Caki2 (cell line): Measurements from ENCODE around the gene LINC00237. TPM values are rescaled to one million over a fixed set of nuclear protein-coding genes. Genes with fewer than 3 reads are reported as not detected.

Source experiments
- DNase-seq: peaks from one replicate; pipeline ENCODE4 v3.0.0-alpha.2; 2015; ENCODE audit warnings: low read depth
- in situ Hi-C: cut with HindIII; loops from 2 replicates; pipeline ENCODE4 v1.10.0; 2016; ENCODE audit warnings: low sequenced_read_pairs, low pct_unique_long_range_greater_than_20kb, mixed read lengths
- total RNA-seq: library from RNA; depleted of rRNA; stranded (reverse); fragments of >200 nt; shearing (Covaris generic); gene quantifications from 2 replicates; pipeline ENCODE4 v1.2.3, GENCODE V29; 2014; ENCODE audit warnings: low replicate concordance

Gene LINC00237
- total RNA-seq, 1 experiment from 2014 or later = not detected

DNA sequence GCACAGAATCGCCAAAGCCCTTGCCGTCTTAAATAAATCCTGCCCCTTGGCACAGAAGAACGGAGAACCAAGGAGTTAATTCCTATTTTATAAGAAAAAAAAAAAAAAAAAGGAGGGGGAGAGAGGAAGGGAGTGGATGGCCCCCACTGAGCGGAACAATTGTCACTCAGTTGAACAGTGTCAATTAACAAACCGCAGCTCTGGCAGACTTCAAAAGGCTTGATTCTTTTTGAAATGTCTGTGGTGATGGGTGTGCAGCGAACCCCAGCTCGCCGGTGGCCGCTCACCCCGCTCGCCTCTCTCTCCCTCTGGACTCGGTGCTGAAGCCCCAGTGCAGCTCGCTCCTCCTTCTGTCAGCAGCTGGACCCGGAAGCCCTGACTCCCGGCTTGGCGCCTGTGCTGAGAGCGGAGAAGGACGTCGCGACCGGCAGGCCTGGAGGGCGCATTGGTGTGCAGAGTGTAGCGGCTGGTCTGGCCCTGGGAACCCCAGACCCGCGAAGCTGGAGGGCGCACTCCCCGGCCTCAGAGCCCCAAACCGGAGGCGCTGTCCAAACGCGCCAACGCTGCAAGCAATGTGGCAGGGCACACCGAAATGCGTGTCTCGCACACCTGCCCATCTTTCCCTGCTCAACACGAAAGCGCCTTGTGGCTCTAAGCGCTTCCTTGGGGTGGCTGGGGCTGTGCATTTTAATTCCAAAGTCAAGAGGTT is 3.4 kb downstream of the LINC00237 start:
- in situ Hi-C loops = no loop called here
- DNase-seq = no peak

DNA sequence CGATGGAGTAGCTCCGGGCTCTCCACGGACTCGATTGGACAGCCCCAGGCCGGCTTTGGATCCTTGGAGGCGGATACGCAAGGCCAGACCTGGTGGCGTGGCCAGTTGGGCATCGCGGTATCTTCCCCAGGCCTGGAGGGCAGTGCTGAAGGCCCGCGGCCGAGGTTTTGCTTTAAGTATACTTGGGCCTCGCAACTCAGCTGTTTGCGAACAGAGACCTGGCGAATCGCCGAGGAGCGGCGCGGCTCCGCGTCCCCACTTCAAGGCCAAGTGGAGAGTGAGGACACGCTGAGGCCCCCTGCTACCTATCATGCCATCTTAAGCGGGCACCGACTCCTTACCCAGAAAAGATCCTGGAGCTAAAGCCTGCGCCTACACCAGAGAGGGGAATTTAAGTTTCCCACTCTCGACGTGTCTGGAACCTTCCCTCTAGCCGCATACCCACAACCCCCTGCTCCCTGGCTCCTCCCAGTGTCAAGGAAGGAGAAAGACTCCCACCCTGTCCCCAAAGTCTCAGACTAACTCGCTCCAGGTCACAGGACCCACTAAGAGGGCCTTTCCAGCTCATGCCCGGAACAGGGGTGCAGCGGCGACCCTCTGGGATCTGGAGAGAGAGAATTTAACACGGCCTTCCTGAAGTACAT is 4.1 kb downstream of the LINC00237 start:
- in situ Hi-C loops = no loop called here
- DNase-seq = no peak

GRCh38 chr20:21101453-21101931 is 4.7 kb downstream of the LINC00237 start:
- in situ Hi-C loops = no loop called here
- no peak for DNase-seq

DNA sequence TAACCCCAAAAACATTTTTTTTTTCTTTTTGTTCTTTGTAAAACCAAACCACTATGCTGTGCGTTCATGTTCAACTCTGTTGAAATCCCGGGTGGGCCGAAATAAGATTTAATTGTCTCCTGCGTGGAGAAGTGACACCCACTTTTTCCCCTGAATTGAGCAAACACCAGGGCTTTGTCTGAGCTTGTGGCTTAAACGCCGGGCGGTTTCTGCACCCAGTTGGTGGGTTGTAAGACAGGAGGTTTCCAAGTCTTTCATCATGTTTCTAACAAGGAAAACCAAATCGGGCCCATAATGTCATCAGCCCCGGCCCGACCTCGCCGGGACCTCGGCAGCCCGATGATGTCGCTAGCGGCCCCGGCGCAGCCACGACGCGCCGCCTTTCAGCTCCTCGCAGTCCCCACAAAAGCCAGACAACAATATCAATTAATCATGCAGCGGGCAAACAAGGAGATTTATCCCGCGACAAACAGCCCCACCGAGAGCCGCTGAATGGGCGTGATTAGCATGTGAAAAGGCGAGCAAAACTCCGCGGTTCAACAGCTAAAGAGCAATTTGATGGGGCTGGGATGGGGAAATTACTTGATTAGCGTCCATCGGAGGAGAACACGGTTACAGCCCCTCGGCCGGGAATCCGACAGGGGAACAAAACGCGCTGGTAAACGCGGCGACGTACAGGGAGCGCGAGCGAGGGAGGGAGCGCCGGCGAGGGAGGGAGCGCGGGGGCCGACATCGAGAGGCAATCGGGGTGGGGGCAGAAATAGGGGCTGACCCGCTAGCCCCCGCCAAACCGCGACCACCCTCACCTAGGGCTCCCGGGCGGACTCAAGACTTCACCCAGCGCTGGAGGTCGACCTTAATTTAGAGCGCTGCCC is 5.3 kb downstream of the LINC00237 start:
- in situ Hi-C loops = no loop called here
- no peak for DNase-seq

DNA sequence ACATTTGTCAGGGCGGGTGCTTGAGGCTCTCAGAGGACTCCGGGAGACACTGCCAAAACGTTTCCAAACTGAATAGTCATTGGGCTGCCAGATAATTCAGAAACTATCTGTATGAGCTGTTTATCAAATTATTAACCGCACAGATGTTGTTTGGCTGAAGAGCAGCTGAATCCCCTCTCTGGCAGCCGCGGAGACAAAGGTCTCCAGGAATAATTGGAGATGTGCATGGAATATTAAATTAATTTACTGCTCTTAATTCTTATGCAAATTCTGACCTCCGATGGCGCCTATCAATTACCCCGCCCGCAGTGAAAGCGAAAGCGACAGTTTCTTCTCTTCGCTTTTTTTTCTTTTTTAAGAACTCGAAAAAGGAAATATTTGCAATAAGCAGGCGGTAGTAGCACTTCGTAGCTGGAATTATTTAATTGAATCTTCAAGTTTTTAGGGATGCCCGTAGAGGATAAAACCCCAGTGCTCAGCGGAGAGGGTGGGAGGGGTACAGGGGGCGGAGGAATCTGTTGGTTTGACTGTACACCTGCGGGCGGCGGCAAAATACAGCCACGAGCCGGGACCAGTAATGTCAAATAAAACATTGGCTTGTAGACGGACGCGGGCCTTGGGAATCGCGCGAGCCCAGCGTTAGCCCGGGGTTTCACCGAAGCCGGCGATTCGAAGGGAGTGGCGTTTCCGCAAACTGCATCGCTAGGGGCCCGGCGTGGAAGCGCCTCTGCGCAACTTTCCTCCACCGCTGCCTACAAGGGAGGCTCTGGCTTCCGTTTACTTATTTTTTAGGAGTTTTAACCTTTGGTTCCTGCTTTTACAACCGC is 6.2 kb downstream of the LINC00237 start:
- in situ Hi-C loops = no loop called here

GRCh38 chr20:21096321-21097043 is 9.7 kb downstream of the LINC00237 start:
- no peak for DNase-seq
- in situ Hi-C loops = no loop called here

More for the DNA sequence above, 6.2 kb downstream of the LINC00237 start:
- DNase-seq = no peak

- in situ Hi-C loops = no loop called here
- no peak for DNase-seq
Measured at GRCh38 chr20:21092806-21093205, 13.4 kb downstream of the LINC00237 start.

GRCh38 chr20:21090721-21091120 is 15.4 kb downstream of the LINC00237 start:
- in situ Hi-C loops = no loop called here
- DNase-seq = no peak

DNA sequence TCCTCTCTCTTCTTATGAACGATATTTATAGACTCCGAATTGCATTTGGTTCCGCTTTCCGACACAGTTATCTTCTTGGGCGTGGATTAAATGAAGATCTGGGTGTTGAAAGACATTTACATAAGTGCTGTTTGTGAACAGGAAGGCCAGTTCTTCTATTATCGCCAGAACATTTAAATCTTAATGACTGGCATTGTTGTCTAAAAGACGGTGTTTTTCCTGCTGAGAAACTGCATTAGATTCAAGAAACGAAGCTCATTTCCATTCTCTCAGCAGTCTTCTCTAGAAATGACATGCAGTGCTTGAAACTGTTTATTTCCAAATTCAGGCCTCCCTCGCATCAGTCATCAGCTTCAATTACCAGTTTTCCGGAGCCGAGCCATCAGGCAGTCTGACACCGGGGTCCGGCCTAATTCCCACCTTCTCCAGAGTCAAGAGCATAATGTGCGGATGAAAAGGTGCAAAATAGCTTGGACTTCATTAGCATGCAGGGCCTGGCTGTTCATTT is 16.0 kb downstream of the LINC00237 start:
- in situ Hi-C loops = no loop called here
- no peak for DNase-seq

DNA sequence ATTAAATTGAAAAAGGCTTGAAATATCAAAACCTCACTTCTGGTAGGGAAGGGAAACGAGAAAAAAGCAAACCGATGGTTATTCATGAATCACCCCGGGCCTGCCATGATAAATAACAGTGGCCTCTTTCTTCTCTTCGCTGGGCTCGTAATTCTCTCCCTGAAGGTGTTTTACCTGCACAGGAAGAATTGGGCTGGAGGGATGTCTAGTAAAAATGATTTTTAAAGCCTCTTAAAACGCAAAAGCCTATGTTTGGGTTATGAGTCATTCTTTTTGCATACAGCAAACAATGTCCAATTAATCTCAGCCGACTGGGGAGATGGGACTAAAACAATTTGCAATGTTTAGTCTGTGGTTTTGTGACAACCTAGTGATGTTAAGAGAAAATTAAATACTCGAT is 16.8 kb downstream of the LINC00237 start:
- in situ Hi-C loops = no loop called here
- DNase-seq = no peak

DNA sequence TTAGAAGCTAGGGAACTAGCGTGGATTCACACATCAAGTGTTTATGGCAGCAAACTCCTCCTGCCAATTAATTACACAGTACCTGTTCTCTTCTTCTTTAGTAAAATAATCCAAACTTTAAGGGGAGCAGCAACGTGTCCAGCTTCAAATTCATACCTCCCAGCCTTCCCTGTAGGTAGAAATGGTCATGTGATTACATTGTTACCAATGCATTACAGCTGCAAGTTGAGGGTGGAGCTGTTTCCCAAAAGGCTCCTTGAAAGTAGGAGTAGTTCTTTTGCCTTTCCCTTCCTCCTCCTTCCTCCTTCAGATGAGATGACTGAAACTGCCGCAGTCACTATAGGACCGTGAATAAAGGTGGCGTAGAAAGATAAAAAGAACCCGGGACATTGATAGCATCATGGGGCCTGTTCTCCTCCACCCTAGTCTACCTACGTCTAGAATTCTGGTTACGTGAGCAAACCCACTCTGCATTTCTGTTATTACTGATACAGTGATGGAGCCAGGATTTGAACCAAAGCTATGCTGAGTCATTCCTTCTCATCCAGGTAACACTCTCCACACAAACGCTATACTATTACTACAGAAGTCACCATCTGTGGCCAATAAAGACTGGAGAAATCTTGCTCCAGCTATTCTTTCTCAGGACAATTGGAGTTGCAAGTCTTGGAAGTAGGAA is 18.2 kb downstream of the LINC00237 start:
- no peak for DNase-seq
- in situ Hi-C loops = no loop called here

GRCh38 chr20:21083825-21084325 is 22.3 kb downstream of the LINC00237 start:
- in situ Hi-C loops = no loop called here
- DNase-seq = no peak

DNA sequence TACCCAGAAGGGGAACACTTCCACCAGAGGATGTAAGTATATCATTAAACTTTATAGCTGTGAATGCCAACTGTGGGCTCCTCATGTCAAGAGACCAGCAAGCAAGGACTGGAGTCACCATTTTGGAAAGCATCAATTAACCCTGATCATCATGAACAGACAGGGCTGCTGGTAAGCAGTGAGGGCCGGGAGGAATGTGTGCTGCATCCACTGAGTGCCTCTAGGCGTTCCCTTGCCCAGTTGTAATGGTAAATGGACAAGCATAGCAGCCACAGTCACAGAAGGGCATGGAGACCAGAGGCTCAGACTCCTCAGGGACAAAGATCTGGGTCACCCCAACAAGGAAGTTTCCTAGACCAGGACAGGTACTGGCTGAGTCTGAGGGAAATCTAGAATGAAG is 23.6 kb downstream of the LINC00237 start:
- DNase-seq = no peak
- in situ Hi-C loops = no loop called here

DNA sequence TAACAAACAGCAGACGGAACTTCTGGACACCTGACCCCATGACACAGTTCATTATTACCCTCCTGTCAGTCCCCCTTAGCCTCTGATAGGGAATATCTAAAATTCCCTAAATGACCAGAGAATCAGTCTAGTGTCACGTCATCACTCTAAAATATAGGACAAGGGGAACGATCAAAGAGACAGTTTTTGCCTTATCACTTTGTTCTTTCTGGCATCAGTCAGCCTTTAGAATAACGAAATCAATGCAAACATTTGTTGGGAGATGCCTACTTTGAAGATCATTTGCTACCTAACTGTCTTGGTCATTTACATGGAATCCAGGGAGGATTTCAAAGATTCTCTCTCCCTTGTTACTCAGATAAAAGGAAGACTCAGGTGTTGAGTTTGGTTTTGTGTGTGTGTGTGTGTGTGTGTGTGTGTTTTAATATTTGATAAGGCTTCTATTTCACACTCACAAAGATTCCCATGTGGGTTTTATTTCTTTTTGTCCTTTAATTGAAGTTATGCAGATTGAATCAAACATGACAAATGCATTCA is 28.3 kb downstream of the LINC00237 start:
- no peak for DNase-seq
- in situ Hi-C loops = no loop called here

DNA sequence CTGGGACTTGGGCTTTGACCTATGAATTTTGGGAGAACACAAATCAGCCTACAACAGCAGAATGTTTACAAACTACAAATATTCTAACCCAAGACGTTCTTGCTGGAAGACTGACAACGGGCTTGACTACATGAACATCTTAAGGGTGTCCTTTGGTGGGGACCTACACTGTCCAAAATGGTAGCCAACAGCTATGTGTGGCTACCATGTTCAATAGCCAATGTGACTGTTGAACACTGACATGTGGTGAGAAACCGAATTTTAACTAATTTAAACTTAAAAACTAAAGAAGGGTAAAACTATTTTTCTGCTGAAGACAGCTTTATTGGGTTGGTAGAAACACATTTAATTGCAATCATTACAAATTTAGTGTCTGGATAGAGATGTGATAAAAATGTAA is 30.1 kb downstream of the LINC00237 start:
- in situ Hi-C loops = no loop called here
- DNase-seq = no peak

GRCh38 chr20:21075471-21075870 is 30.7 kb downstream of the LINC00237 start:
- in situ Hi-C loops = no loop called here
- peak; percentile 6 for DNase-seq
